Occipital lobe (tissue), 2 donors: Measurements from ENCODE around the gene LHPP. TPM values are rescaled to one million over a fixed set of nuclear protein-coding genes. Genes with fewer than 3 reads are reported as not detected.
A peak's percentile ranks its signal among the peaks of the same experiment; 100 is the strongest.
"Not testable (repeated sequence)": the region's sequence is repeated elsewhere in the genome, so short reads cannot be mapped to it uniquely, and the experiment has no call there.

ENCODE experiments used
- DNase-seq: peaks from one replicate; lab custom pipeline; 2025; lab: John Stamatoyannopoulos, UW
- total RNA-seq: library from RNA; depleted of rRNA; stranded (reverse); fragments of >200 nt; gene quantifications from one replicate; pipeline ENCODE4 v1.2.3, GENCODE V29; 2014

Gene LHPP
- total RNA-seq, 1 donor from 2014 or later, result 9.7 TPM

DNA sequence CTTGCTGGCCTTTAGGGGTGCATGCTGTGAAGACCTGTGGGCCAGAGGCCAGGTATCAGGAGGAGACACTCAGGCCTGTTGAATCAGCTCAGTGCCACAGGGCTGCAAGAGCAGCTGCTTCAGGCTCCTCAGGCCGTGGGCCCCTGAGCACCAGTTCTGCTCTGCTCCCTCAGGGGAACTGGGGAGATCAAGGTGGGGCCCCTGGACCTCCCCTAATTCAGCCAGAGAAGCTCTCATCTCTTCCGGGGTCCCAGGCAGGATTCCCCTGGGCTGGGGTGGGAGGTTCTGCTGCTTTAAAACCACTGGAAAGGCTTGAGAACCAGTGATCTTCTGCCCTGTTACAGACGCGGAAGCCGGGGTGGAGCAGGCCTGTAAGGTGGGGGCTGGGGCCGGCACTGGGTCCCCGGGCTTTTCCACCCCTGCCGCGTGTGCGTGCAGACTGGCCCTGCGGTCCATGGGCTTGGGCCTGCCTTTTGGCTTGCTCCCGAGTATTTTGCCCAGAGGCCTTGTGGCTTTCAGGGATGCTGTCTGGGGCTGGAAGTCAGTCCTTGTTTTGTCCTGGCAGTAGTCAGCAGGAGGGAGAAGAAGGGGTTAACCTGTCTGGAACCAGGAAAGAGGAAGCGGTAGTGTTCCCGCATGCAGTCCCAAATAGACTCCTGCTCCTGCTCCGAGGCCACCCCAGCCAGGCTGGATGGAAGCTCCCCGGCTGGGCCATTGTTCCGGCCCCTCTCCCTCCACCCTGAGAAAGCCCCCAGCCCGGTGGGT is 74.3 kb downstream of the LHPP start:
- DNase-seq, result no peak

DNA sequence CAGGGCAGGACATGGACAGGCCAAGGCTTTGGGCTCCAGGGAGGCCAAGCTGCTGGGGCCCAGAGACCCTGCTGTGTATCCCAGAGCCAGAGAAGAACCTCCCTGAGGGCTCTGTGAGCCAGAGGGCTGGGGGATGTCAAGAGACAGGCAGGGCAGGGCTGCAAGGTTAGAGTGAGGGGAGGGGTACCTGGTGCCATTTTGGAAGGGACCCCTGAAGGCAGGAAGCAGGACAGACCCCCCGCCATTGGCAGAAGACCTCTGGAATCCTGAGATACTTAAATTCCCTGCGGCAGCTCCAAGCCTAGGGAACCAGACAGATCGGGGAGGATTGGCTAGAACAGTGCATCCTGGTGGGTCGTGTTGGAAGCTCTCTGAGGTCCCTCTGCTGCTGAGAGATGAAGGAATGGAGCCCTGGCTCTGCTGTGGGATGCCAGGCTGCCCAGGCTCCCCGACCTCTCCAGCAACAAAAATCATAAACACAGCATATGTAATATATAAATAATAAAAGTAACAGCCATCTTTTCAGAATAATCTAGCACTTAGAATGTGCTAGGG is 75.0 kb downstream of the LHPP start:
- no peak for DNase-seq

DNA sequence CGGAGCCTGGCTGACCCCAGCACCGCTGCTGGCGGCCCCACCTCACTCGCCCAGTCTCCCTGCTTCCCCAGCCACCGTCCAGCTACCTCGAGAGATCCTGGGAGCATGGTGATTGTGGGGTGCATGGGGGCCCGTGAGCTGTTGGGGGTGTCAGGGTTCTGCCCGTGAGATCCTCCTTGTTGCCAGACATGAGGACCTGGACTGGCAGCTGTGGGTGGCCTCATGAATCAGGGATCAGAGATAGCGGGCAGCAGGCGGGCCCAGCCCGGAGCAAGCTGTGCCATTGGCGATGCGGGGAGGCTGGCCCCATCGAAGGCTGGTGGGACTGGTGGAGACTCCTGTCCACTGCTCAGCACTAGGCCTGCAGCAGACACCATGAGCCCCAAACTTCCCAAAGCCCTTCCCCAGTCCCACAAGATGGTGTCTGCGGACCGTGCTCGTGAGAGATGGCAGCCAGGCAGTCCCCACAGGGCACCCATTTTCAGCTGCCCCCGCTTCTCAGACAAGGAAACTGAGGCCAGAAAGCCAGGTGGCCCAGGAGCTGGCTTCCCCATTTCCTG is 75.6 kb downstream of the LHPP start:
- DNase-seq, result no peak

DNA sequence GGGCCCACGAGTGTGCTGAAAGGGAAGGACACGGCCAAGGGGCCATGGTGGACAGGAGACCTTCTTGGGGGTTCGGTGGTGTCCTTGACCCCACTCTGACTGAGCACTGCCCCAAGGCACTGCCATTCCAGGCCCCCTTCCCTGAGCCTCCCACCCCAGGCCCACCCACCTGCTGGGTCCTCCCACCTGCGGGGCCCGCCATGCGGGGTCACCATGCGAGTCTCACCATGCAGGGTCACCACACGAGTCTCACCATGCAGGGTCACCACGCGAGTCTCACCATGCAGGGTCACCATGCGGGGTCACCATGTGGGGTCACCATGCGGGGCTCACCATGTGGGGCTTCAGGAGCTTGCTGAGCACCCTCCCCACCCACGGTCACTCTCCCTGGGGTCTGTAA is 76.3 kb downstream of the LHPP start:
- DNase-seq, result no peak

DNA sequence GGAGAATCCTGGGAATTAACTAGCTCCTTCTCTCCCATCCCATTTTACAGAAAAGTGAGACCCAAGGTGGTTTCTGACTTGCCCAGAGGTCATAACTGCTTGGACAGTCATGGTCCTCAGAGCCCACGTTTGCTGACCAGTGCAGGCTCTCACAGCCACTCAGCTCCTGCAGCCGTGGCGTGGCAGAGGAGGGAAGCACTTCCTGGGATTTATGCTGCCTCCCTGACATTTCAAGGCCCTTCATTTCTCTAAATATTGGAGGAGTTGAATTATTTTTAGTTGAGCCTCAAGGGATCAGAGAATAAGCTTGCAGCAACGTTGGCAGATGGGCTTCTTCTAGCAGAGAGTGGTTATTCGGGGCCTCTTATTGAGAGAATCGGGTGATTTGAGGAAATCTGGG is 77.1 kb downstream of the LHPP start:
- DNase-seq, result no peak

DNA sequence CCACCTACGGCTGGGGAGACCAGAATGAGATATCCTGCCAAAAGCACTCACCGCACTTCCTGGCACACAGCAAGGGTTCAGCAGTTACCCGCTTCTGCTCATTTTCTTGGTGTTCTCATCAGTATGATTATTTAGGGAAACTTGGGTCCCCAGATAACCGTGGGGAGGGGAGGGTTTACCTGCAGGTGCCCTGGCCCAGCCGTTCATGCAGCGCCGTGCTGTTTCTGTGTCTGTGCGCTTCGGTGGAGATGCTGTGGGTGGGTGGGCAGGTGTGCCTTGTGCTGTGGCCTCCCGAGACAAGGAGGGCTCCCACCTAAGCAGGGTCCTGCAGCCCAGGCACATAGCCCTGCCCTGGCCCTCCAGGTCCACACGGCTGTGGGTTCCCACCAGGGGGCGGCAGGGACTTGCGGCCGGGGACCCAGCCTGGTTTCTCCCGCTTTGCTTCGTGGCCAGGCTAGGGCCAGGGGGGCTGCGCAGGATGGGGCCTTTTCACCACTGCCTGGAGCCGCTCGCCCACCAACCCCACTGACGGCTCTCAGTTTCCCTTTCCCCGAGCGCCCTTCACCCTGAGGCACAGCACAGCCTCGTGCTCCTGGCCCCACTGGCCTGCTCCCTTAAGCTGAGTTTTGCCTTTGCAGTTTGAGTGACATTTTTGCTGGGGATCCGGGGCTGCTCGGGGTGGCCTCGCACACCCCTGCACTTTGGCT is 78.5 kb downstream of the LHPP start:
- peak; percentile 20 for DNase-seq

DNA sequence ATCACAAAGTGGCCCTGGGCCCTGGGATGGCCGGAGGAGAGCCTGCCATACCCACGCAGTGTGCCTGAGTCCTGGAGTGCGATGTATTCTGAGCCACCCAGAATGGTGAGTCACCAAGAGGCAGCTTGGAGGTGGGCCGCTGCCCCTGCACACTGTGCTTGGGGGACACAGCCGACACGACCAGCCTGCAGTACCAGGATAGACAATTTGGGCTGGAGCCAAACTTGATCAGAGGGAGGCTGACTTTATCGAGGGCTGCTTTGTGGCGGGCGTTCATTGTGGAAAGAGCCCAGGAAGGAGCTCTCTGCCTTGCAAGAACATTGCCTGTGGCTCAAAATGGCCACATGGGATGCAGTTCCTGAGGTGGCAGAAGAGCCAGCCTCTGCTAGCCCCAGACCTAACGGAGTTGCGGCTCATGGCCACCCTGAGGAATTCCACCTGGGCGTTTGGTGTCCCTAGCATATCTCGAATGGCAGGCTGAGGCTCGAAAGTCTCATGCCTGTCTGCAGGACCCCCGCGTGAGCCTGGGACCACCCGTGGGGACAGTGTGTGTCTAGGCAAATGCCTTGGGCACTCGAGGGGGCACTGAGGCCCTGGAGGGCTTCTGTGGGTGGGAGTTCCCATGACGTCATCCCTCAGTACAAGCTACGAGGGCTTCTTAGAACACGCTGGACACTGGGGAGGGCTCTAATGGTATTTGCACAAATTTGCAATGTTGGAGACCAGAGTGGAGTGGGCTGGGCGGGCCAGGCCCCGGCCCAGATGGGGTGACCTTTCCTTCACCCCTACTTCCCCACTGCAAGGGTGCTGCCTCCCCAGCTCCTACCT is 79.7 kb downstream of the LHPP start:
- DNase-seq, result peak; percentile 49

DNA sequence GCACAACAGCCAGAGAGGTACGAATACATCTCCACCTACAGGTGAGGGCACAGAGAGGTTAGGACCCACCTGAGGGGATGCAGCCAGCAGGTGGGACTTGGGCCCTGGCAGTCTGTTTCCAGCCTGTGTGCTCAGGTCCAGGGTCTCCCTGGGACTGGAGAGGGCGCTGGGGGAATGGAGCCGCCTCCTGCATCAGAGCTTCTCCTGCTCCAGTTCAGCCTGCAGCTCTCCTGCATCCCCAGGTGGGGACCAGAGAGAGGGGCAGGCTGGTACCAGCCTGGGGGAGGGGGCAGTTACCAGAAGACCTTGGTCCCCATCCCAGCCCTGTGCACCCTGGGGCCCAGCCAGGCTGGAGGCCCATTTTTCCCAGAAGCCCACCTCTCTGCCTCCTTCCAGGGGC is 80.7 kb downstream of the LHPP start:
- no peak for DNase-seq

DNA sequence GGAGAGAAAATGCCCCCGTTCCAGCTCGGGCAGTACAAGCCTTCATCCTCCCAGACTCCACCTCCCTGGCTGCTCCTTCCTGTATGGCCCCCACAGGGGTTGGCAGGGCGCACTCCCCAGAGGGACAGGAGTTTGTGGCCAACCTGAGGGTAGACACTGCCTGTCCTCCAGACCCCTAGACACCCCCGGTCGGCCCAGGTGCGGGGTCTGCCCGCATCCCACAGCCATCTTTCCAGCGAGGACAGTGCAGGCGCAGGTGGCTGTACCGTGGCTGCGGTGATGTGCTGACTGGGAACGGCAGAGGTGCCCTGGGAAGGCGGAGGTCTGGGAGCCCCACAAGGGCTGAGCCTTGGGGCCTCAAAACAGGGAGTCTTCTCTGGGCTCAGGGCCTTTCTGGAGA is 81.5 kb downstream of the LHPP start:
- no peak for DNase-seq

DNA sequence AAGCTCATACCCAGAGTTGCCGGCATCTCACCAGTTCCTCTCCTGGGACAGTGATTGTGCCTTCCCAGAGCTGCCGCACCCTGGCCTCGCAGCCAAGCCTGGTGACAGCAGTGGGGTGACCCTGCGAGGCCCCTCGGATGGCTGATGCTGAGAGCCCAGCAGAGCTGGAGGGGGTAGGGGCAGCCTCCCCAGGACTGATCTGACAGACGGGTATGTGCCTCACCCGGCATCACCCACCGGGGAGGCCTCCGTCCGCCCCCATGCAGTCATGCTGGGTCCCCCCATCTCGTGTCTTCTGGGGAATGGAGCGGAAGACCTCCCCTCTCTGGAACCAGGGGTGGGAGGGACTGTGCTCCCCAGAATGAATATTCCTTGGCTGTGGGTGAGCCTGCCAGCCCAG is 82.3 kb downstream of the LHPP start:
- no peak for DNase-seq

DNA sequence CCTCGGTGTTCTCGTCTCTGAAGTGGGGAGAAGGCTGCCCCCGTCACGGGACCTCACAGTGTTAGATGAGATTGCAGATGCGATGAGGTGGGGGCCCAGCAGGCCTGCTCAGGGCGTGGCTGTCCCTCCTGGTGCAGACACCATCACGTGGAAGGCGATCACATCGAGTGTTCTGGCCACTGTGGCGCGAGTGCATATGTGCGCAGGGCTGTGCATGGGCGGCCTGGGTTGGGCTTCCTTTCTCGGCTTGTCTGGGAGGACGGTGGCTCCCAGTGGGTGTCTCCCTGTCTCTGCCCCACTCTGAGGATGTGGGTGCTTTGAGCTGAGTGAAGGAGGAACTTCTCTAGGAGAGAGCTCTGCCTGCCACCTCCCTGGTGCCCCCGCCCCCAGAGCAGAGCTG is 83.1 kb downstream of the LHPP start:
- peak; percentile 35 for DNase-seq

DNA sequence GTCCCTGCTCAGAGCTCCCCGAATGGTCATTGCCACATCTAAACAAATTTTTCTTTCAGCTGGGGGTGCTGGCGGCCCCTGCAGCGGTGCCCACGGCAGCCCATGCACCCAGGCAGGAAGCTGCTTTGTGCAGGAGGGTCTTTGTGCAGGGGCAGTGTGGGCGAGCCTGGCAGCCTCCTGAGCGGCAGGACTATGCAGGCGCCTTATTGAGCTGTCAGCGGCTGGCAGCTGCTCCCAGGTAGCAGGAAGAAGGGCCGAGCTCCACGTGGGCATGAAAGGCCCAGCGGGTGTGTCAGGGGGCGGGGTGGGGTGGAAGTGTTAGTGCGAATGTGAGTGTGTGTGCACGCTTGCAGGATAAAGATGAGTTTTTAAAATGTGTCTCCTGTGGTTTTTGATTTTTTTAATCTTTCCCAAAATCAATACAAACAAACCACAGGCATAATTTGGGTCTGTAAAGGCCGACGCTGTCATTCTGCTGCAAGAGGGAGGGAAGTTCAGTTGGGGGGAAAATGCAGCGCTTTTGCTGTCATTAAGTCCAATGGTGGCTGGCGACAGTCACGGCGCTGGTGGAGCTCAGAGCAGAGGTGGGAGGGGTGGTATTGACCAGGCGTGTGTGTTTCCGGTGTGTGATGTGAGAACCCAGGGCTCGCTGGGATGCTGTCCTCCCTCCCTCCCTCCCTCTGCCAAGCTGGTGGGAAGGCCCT is 83.9 kb downstream of the LHPP start:
- DNase-seq, result no peak

DNA sequence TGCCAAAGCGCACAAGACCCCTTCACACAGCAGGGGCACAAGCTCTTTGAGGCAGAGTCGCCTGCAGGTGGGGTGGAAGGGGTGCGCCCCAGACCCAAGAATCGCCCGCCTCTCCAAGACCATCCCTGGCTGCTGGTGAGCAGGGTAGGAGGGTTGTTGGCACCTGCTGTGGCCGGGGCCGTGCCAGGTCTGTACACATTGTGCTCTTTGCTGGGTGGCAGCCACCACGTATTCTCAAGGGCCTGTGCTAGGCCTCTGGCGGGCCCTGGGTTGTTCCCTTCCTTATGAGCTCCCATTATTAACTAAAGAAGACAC is 84.4 kb downstream of the LHPP start:
- DNase-seq, result no peak

DNA sequence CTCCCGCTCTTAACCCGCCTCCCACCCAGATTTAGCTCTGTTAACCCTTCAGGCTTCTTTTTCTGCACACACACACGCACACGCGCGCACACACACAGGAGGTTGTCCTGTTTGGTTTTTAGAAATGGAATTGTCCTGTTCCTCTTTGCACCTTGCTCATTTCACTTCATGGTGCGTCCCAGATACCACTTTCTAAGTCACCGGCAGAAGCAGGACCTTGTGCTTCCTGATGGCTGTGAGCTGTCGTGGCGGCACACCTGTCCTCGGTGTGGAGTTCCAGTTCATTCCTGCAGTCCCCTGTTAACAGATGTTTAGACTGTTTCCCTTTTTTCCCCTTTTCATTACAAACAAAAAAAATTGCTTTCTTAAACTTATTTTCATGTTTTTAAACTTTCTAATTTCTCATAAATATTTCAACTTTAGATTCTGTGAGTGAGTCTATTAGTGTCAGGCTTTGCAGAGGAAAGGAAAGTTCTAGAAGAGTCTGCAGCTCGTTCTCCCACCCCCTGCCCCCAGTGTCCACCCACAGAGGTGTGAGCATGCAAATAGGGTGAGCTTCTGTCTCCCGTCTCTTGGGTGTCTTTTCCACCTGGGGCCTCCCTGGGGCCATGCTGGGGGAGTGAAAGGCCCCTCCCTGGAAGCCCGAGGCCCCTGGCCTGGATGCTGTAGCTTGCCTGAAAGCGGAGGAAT is 85.5 kb downstream of the LHPP start:
- DNase-seq, result no peak

DNA sequence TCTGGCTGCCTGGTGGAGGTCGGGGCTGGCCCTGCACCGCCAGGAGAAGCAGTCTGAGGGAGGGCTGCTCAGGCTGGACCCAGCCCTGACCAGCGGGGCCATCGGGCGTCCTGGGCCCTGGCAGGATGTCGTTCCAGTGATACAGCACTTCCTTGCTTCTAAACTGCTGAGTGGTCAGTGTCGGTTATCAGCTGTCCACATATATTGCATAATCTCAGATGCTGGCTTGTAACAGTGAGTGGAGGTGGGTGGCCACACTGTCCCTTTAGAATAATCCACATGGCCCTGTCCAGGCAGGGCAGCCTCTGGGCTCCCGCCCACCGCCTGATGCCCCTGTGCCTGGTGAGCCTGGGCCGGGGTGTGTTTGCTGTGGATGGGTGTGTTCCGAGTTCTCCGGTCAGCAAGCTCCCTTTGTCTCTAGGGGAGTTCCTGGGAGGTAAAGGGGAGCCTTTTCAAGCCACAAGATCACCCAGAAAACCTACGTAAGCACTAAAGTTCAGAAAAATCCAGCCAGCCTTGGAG is 86.1 kb downstream of the LHPP start:
- no peak for DNase-seq

DNA sequence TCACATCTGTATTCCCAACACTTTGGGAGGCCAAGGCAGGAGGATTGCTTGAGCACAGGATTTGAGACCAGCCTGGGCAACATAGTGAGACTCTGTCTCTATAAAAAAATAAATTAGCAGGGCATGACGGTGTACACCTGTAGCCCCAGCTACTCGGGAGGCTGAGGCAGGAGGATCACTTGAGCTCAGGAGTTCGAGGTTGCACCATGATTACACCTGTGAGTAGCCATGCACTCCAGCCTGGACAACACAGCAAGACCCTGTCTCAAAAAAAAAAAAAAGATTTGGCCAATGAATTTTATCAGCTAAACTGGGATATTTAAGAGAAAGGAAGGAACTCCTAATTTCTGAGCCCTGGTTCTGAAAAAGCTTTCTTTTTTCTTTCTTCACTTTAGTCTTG is 87.5 kb downstream of the LHPP start:
- DNase-seq, result not testable (repeated sequence)

DNA sequence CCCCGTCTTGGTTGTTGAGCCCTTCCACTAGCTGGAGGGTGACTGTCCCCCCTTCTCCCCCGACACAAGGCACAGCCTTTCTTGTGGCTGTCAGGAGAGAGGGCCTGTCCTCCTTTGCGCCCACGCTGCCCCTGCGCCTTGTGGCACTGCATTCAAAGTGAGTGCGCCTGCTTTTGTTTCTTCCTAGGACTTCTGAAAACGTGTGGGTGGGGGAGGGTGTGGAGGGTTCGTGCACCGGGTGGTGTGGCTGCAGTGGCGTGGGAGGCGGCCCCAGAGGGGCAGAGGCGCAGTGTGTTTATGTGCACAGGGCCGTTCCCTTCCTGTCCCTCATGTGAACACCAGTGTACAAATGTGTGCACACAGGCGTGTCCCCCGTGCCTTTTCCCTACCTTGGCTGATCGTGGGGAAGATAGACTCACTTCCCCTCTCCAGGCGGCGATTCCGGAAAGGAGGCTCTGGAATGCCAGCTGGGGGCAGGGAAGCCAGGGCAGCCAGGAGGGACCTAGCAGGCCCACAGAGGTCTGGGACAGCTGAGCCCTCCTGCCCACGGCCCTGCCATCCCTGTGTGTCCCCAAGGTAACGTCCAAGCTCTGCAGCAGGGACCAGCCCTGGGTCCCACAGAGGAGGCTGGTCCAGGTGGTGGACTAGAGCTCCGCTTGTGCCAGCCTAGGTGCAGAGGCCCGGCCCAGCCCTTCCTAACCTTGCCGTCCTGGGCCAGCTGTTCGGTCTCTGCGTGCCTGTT is 88.8 kb downstream of the LHPP start:
- no peak for DNase-seq

DNA sequence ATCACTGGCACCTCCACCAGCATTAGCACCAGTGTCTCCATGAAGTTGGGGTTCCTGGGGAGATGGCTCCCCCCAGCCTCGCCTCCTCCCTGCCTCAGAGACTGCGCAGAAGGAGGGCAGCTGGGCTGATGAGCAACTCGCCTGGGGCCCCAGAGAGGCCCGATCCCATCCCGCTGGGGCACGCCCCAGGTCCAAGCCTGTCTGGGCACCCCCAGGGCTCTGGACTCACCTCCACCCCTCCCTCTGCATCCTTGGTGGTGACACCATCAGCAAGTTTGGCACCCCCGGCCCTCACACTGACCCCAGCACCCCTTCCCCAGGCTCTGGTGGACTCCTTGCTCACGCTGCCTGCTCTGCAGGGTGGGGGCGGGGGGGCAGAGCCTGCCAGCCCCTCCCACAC is 89.5 kb downstream of the LHPP start:
- no peak for DNase-seq

DNA sequence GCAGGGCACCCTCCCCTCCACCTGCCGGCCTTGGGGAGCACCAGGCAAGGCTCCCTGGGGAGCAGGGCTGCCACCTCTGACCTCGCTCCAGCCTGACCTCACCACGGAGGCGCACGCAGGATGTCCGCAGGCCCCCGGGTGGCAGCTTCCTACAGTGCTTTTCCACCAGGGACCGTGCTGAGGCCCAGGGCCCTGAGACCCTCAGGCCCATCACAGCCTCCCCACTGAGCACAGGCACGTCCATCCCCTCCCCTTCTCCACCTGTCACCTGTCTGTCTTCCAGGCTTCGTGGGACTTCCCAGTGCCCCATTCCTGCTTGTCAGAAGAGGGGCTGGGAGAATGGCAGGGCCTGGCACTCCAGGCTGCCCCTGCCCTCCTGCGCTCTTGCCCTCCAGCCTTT is 90.1 kb downstream of the LHPP start:
- no peak for DNase-seq
